NCI-H1694 (cell line): ENCODE measurements around the gene ITPA.

Experiments
- DNase-seq: peaks from one replicate; lab custom pipeline; 2025; lab: John Stamatoyannopoulos, UW

ITPA gene

DNA sequence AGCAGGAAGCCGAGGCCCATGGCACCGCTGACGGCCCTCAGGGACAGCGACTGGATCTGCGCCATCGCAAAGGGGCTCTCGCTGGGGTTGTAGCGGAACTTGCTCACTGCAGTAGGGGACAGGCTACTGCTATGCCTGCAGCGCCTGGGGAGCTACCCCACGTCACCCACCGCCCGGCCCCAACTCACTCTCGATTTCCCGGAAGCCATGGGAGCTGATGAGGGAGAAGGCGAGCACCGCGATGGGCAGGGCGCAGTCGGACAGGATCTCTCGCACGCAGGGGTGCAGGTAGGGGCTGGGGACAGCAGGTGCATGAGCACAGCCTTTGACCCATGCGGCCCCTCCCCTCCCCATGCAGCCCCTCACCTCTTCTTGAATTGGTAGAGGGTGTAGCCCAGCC, 19.9 kb downstream of the ITPA start:
- no peak for DNase-seq

DNA sequence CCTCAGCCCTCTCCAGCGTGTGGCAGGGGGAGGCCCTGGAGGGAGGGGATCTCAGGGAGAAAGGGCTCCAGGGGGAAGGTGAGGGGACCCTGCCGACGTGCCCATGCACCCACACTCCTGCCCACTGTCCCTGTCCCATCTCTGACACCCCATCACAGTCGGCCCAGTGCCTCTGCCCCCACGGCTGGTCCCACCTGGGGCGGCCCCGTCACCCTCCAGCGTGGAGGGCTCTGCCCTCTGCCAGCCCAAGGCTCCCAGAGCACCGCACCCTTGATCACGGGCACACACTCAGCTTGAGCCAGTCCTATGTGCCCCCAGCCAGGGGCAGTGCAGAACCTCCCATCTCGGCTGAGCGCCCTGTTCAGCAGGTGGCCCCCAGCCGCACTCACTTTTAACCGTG, 20.5 kb downstream of the ITPA start:
- DNase-seq, result no peak

DNA sequence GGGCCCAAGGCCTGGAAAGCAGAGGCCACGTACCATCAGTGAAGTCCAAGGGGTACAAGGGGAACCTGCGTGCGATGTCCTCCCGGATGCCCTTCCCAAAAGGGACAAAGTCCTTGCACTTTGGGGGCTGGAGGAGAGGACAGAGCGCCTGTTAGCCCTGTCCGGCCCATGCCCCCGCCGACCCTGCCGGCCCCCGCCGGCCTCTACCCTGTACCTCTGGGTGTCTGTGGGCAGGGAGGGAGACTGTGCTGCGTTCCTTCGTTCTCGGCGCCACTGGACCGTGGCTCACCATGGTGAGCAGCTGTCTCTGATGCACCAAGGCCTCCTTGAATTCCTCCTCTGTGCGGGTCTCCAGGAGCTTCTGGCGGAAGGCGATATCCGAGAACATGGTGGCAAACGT, 21.8 kb downstream of the ITPA start:
- no peak for DNase-seq

DNA sequence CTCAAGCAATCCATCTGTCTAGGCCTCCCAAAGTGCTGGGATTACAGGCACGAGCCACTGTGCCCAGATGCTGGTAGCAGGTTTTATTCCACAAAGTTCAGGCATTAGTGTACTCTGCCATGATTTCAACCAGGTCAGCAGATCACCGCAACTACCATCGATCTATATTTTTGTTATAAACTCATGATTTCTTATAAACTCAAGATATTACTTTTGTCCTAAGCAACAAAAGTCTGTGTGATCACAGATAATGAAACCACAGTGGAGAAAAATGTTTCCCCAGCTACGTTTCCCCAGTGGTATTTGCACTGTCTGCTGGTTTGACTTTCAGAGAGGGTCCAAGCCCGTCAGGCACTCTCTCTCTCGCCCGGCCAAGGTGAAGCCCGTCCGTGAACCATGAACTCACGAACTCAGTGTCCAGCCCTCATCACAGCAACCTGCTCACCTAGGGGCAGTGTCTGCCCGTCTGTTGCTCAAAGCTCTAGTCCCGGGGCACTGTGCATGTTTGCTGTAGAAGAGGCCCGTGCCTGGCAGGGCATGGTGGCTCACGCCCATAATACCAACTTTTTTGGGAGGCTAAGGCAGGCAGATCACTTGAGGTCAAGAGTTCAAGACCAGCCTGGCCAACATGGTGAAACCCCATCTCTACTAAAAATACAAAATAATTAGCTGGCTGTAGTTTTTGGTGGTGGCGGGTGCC, 22.7 kb downstream of the ITPA start:
- no peak for DNase-seq

DNA sequence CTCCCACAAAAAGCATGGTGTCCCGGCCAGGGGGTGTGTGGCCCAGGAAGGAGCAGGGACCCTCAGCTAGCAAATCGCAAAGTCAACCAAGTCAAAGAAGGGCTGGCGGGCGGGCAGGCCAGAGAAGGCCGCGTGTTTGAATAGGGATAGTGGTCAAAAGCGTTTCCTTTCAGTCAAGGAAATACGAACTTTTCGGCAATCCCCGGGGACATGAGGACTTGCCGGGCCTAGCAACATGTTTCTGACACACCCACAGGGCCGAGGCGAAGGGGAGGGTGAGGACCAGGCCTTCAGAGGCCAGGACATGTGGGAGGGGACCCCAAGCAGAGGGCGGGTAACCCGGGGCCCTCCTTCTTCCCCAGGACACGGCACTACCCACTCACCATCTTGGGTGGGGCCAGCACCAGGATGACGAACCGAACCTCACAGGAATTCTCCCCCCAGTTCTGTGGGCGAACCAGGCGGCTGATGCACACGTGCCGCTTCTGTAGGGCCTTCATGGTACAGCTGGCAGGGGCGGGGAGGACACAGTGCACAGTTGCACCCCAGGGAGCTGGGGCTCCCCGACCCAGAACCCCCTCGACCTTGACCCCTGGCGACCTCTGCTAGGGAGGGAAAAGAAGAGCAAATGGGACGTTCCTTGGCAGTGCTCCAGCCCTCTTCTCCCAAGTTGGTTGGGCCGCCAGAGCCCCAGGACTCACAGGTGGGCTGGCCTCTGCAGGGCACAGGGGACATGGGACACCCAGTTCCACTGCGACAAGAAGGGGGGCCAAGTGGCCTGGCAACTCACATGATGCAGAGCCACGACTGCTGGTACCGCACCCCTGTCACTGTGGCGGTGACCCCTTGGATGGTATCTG, 24.1 kb downstream of the ITPA start:
- DNase-seq, result no peak

DNA sequence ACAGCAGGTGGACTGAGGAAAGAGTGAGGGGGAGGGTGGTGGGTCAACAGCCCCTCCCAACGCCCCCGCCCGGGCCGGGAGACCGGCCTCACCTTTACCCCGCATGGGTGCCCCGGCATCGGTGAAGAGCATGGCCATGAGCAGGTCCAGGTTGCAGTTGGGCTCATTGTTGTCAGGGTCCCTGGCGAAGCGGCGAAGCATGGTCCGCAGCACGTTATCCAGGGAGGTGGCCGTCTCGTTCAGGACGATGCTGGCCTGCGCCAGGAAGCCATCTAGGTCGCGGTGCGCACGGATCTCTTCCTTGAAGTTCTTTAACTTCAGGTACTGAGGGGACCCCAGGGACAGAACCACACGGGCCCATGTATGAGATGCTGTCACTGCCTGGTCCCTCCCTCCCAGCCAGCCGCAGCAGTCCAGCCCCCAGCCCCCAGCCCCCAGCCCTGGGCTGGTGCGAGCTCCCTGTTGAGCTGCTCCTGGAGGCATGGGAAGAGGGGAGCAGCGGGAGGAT, 24.7 kb downstream of the ITPA start:
- DNase-seq, result no peak

DNA sequence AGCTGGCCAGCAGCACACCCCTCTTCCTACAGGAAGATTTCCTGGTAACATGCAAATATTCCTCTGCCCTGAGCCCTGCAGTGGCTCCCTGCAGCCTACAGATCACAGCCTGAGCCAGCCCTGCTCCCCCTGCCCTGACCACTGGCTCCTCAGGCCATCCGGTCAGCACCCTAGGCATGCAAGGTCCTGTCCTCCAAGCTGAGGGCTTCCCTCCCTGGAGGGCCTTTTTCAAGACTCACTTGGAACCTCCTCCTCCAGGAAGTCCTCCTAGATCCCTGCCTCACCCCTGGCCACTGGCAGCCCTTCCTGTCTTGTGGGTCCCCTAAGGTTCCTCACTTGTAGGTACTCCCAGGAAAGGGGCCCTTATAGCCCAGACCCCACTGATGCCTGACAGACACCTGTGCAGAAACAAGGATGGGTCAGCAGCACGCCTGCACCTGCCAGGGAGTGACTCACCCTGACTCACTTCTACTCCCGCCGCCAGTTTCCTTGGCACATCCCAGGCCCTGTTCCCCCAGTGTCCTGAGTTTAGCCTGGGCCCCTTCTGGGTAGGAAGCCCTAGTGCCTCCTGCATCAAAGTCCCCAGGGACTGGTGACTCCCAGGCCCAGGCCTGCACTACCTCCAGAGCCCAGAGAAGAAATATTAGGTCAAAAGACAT, 26.5 kb downstream of the ITPA start:
- no peak for DNase-seq

DNA sequence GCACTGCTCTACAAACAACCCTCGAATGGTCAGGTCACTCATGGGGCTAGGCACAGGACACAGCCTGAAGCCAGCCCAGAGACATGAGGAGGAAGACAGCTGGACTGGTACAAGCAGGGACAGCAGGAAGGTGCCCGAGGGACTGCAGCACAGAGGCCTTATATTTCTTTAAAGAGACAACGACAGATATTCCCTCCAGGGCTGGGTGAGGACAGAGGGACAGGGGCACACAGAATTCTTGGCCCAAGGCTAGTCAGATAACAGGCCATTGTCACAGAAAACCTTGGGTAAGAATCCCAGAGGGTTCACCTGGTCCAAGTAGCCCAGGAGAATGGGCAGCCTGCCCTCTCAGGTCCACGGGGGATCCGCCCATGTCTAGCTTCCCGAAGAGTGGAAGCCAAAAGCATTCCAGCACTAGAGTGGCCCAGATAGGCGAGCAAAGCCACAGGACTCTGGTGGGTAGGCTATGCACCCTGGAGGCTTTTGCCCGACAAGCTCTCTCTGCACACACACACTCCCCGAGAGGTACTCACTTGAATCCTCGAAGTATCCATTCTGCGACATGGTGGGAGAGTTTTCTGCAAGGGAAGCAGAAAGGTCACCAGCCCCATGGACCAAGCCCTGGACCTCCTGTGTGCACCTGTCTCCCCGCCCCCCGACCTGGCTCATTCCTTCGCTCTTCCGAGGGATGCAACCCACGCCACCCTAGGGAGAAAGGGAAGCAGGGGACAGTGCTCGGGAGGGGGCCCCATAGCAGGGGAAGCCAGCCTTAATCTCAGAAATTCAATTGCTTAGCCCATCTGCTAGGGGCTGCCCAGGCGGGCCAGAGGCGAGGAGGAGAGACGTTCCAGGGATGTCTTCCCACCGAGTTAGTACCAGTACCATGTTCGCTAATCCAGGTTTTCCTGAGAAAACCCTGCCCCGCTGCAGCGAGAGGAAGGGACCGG, 28.0 kb downstream of the ITPA start:
- DNase-seq, result no peak

DNA sequence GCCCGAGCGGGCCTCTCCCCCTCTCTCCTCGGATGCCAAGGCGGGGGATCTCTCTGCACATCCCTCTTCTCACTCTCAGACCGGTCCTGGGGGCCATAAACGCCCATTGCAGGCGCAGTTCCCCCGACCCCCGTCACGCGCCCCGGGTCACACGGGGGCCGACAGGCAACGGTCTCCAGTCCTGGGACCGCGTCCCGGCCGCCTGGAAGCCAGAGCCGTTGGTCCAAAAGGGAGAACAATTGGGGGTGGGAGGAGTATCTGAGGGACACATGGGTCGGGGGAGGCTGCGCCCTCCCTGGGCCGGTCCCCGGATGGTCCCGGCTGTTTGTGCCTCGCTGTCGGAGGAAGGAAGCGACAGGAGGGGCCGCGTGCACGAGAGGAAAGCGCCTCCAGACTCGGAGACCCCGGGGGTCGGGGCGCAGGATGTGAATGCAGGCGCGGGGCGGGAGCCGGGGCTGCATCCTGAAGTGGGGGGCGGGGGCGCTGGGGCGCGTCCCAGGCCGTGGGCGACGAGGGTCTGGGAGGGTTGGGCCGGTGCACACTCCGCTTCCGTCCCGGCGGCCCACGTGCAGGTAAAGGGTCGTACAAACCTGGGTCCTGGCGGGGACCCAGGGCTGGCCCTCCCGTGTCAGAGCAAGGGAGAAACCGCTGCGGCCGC, 28.8 kb downstream of the ITPA start:
- no peak for DNase-seq

DNA sequence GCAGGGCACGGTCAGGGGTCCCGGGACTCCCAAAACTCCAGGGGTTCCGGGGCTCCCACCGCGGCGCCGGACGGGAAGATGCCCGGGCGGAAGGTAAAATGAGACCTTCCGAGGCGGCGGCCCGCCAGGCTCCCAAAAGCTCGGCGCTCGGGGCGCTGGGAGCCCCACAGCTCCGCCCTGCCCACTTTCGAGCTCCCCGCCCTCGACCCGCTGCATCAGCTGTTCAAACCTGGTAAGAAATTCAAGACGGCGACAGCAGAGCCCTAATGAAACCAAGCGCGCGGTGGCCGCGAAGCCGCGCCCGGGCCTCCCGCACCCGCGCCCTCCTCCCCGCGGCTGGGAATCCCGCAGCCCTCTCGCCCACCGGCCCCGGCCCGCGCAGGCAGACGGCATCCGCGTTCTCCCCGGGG, 29.3 kb downstream of the ITPA start:
- DNase-seq, result no peak

DNA sequence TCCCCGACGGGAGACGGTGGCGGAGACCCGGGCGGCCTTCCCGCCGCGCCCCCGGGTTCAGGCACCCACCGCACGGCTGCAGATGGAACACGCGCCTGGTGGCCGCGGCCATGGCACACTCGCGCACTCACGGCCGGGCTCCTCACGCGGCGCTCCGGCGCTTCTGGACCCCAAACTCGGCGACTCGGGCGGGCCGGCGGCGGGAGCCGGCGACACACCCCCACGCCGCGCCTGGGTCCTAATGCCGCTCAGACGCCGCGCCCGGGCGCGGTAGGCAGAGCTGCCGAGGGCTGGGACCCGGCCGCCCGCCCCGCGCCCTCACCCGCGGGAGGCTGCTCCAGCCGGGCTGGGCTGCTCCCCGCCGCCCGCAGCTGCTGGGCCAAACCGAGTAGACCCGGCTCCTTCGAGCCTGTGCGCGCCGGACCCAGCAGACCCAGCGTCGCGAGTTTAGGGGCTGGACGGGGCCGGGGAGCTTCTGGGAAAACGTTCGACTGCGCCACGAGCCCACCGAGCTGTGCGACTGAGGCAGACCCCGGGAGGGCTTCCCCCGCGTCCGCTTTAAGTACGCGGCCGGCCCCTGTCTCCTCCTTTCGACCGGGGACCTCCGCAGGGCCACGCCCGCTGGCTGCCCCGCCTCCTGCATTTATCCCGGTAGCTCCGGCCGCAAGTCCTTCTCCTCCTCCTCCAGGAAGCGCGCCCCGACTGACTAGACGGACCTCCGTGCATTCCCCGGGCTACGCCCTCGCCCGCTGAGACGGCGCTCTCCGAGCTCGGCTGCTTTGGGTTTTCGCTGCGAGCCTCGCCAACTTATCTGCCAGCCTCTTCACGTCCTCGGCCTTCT, 29.9 kb downstream of the ITPA start, which contains the start of gene SLC4A11:
TSS of gene SLC4A11 (minus strand) at position 165 of the 841 bp plus-strand sequence. CDS start at position 112, 53 bp downstream.
- no peak for DNase-seq

DNA sequence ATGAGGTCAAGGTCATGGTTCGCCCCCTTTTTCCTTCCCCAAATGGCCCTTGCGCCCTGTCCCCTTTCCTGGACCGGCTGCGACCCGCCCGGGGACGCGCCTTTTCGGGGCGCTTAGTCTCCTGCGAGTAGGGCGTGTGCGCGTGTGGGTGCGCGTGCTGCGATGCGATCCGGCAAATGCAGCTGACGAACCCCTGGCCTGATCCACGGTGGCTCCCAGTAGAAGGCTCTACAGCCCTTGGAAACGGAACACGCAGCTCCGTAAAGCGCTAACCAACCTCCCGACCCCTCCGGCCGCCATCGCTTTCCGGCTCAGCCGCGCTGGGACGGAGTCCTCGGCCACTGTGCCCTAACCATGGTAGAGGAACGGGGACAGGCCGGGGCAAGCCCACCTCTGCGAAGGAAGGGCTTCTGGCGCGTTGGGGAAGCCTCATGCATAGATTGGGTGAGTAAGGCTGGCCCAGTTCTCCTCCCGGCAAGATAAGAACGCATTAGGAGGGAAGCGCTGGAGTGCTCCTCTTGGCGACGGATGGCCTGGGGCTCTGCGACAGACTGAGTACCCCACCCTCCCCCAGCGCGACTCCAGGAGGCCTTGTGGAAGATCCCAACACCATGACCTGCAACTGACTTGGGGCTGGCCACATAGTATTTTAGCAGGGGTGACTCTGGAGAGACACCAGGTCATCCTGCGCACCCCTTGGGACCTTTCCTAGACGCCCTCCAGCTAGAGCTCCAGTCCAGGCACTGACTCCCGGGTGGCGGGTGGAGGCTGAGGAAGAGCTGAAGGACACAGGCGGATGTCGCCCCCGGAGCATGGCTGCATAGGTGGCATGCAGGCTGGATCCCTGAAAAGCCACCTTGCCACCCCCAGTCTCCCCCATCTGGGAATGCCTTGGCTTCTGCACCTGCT, 30.8 kb downstream of the ITPA start:
- no peak for DNase-seq

DNA sequence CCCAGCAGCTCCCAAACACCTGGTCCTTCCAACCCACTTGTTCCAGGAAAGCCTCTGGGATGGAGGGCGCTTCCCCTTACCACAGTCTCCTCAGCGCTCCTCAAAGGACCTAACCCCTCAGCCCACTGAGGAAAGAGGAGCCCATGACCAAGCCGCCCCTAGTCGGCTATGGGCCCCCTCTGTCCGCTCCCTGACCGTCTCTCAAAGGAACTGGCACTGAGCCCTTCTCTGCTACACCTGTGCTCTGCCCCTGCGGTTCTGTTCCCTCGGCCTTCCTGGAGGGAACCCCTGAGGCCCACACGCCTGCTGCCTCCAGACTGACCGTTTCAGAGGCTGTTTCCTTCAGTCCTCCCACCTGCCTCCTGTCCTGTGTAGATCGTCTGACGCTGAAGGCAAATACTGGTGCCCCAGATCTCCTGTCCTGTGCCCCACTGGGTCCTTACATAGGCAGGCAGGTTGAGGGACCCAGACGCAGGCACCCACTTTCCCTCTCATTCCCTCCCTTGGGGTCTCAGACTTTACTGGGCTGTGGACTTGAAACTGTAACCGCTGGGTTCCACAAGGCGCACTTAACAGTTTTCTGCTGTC, 31.6 kb downstream of the ITPA start:
- no peak for DNase-seq

DNA sequence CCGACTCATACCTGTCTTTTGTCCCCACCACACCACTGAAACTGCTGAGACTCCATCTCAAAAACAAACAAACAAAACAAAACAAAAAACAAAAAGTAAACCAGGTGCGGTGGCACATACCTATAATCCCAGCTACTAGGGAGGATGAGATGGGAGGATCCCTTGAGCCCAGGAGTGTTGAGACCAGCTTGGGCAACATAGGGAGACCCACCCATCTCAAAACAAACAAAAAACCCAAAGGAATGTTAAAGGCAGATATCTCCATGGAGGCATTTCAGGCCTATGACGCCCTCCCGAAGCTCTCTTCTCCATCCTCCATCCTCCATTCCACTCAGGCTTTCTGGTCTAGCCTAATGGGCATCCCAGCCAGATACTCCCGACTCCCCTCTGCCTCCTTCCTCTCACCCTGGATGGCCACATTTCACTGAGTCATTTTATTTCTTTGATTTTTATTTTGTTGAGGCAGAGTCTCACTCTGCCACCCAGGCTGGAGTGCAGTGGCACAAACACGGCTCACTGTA, 32.9 kb downstream of the ITPA start:
- DNase-seq, result no peak

DNA sequence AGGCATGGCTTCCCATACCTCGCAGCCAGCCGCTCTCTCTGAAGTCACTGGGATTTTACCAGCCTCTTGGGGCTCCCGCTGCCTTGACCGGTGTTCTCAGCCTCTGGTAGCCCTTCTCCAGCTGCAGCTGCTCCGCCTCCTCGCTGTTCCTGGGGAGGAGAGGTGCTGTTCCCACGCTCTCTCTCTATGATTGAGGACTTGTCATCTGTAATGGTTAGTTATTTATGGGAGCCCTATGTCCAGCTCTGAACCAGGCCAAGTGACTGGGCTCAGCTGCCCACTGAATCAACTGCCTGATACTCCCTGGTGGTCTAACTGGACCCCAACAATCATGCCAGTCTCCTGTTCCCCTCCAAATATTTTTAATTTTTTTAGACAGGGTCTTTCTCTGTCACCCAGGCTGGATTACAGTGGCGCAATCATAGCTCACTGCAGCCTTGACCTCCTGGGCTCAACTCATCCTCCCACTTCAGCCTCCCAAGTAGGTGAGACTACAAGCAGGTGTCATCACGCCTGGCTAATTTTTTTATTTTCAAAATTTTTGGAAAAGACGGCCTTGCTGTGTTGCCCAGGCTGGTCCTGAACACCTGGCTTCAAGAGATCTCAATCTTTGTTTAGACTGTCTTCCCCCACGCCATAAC, 34.5 kb downstream of the ITPA start:
- DNase-seq, result no peak

DNA sequence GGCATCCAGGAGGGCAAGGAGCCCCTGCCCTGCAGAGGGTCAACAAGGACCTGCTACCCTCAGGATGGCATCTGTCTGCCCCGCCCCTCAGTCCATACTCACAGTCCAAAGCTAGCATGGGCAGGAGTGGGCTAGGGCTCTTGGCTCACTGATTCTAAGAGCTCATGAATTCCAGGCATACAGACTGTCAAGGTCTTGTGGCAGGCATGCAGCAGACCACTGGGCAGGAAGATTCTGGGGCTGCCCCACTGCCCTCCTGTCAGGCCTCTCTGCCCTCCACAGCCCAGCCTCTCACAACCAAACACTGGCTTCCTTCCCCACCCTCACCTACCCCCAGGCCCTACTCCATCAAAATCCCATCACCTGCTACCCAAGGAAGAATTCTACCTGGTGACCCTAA, 35.3 kb downstream of the ITPA start:
- DNase-seq, result no peak

DNA sequence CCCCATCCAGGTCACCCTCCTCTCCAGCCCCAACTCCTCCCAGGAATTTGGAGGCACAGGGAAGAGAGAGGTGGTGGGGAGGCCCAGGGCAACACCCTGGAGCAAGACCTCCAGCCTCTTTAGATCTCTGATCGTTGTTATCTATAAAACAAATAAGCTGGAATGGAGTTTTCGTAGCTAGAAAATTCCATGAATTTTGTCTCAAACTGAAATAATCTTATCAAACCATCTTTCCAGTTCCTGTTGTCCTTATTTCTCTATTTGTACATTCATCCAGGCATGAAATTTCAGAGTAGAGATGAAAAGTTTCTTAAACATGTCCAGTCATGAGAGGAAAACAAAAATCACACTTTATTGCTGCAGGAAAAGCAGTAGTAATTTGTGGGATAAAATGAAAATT, 35.9 kb downstream of the ITPA start:
- DNase-seq, result no peak

DNA sequence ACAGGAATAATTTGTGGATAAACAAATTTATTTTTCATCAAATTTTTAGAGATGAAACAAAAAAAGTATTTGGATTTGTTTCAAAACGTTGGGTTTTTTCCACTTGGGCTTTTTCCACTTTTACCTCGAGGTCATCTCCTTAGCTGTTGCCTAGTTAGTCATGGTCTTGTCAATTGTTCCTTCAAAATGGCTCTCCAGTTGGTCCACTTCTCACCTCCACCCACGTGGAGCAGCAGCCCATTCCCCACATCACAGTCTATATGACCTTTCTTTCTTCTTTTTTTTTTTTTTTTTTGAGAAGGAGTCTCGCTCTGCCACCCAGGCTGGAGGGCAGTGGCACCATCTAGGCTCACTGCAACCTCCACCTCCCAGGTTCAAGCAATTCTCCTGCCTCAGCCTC, 36.4 kb downstream of the ITPA start:
- DNase-seq, result no peak
